ENCODE data around the gene CD55. TPM values are rescaled to one million over a fixed set of nuclear protein-coding genes. Genes with fewer than 3 reads are reported as not detected.

CD55 gene
- total and polyA plus RNA-seq, 2 of the 13 experiments (the other 11 are each of a cell fraction or from before 2014, with no cell fraction given), result 6.0 to 56.0 TPM

- POLR2A ChIA-PET, result no interaction called here
- Histone ChIP-seq H3K9me3 (ENCODE audit: low read length) (no peaks in the 10 kb centered on the region), H3K27ac (ENCODE audit: extremely low read length, insufficient read depth, low read length) (no peak overlapping the region), H4K20me1 (ENCODE audit: insufficient read depth, low read length) (no peaks in the 10 kb centered on the region), H3K36me3 (replicated peaks in 1 of 2; ENCODE audit: control insufficient read depth in 1 of 2, insufficient read depth in 2 of 2, low read length in 2 of 2) (no peaks in the 10 kb centered on the region), H3K79me2 (ENCODE audit: insufficient read depth, low read length) (no peaks in the 10 kb centered on the region), H3K9ac (ENCODE audit: insufficient read depth, low read depth, low read length) (no peak overlapping the region), H2AFZ (ENCODE audit: low read length) (no peak overlapping the region), H3K4me3 (replicated peaks in 1 of 3; ENCODE audit: insufficient read depth in 1 of 3, low read depth in 2 of 3, low read length in 3 of 3) (no peak overlapping the region), H3K4me2 (ENCODE audit: low read depth, low read length) (no peak overlapping the region), H3K27me3 (ENCODE audit: control insufficient read depth in 1 of 2, insufficient read depth in 2 of 2, low read length in 2 of 2) (no peaks in the 10 kb centered on the region; a peak in 1 of 5 replicates), H3K4me1 (ENCODE audit: insufficient read depth, low read length) (no peaks in the 10 kb centered on the region)
- DNase-seq (ENCODE audit: low spot score), result no peak
- no peak for ATAC-seq
- FAIRE-seq, result no peak
- TF ChIP-seq ZNF597 (CRISPR knock-in tag; IDR thresholded peaks at IDR 0.05) (no peak), TGIF2 (CRISPR knock-in tag; IDR thresholded peaks at IDR 0.05) (no peak), ZBTB26 (CRISPR knock-in tag; IDR thresholded peaks at IDR 0.05; ENCODE audit: borderline replicate concordance) (no peak), DPF2 (CRISPR knock-in tag; IDR thresholded peaks at IDR 0.05; ENCODE audit: borderline replicate concordance, low read depth) (no peak), ZBTB4 (CRISPR knock-in tag; IDR thresholded peaks at IDR 0.05; ENCODE audit: borderline replicate concordance) (no peak), ZNF589 (CRISPR knock-in tag; conservative IDR thresholded peaks at IDR 0.05) (no peak), ZKSCAN8 (CRISPR knock-in tag; IDR thresholded peaks at IDR 0.05; ENCODE audit: borderline replicate concordance) (no peak), ZSCAN21 (CRISPR knock-in tag; IDR thresholded peaks at IDR 0.05; ENCODE audit: borderline replicate concordance) (no peak), NFIB (CRISPR knock-in tag; IDR thresholded peaks at IDR 0.05; ENCODE audit: borderline replicate concordance) (no peak), ZNF512 (CRISPR knock-in tag; IDR thresholded peaks at IDR 0.05) (no peak)
- intact Hi-C loops (cut with micrococcal nuclease; ENCODE audit: unreplicated experiment) (no loop called here), in situ Hi-C loops (cut with HindIII; ENCODE audit: extremely low pct_ligation_motif_present, low pct_unique_long_range_greater_than_20kb) (no loop called here)
- no TSS peak for BruUV-seq (replicated peaks)
- CTCF ChIA-PET (ENCODE audit: low intra/inter-chr PET ratio, low total read pairs), result no interaction called here
These were observed 5.3 kb upstream of the CD55 start for GRCh38 chr1:207316141-207316540.
